ENCODE measurements around the gene TTC4.

Gene TTC4

DNA sequence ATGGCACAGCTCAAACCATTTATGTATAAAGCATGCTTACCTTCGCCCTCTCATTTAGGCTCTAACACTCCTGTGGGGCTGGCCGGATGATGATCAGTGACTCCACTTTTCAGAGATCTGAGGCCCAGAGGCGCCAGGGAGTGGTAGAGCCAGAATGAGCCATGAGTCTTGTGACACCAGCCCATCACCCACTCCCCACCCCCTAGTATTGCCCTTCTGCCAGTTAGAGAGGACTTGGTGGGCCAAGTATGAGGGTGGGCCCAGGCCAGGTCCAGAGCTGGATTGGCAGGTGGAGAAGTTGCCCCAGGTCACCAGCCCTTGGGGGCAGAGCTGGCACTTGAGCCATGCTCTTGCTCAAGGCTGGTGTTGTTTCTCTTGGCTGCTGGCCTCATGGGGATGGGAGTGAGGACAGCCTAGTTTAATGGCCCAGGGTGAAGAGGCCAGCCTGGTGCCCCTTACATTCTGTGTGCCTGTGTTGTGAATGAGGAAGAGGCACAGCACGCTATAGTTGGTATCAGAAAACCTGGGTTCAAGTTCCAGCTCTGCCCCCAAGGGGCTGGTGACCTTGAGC lies 30.2 kb upstream of the TTC4 start:
- H3K27me3 ChIP-seq = no peaks in the 10 kb centered on the region
- H3K9me3 ChIP-seq = no peaks in the 10 kb centered on the region
- no peak overlapping the region for H3K4me3 ChIP-seq (ENCODE audit: low read depth in 1 of 2, low read length in 1 of 2)
- TF ChIP-seq, protein P1, sequence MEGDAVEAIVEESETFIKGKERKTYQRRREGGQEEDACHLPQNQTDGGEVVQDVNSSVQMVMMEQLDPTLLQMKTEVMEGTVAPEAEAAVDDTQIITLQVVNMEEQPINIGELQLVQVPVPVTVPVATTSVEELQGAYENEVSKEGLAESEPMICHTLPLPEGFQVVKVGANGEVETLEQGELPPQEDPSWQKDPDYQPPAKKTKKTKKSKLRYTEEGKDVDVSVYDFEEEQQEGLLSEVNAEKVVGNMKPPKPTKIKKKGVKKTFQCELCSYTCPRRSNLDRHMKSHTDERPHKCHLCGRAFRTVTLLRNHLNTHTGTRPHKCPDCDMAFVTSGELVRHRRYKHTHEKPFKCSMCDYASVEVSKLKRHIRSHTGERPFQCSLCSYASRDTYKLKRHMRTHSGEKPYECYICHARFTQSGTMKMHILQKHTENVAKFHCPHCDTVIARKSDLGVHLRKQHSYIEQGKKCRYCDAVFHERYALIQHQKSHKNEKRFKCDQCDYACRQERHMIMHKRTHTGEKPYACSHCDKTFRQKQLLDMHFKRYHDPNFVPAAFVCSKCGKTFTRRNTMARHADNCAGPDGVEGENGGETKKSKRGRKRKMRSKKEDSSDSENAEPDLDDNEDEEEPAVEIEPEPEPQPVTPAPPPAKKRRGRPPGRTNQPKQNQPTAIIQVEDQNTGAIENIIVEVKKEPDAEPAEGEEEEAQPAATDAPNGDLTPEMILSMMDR (IDR thresholded peaks at IDR 0.05) = no peak
- H3K27ac ChIP-seq = no peak overlapping the region
- H3K4me1 ChIP-seq (ENCODE audit: control insufficient read depth in 1 of 2, insufficient read depth in 1 of 2, low read depth in 1 of 2, low read length in 1 of 2) = no peaks in the 10 kb centered on the region
- H3K36me3 ChIP-seq = no peaks in the 10 kb centered on the region

DNA sequence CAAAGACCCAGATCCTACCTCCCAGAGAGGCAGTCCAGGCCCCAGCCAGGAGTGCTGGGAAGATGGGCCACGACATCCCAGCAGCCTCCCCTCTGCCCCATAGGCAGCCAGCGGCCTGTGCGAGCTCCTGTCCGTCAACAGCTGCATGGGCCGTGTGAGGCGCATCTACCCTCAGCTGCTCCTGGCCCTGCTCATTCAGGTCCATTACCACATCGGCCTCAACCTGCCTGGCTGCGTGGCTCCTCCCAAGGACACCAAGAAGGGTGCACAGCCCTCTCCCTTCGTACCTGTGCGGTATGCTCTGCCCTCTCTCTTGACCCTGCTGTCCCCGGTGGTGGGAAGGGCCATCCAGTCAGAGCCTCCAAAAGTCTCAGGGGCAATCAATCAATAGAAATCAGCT lies 29.5 kb upstream of the TTC4 start:
- TF ChIP-seq, protein P1 (IDR thresholded peaks at IDR 0.05) = no peak
- Histone ChIP-seq H3K36me3 (no peaks in the 10 kb centered on the region), H3K4me3 (ENCODE audit: low read depth in 1 of 2, low read length in 1 of 2) (no peak overlapping the region), H3K4me1 (ENCODE audit: control insufficient read depth in 1 of 2, insufficient read depth in 1 of 2, low read depth in 1 of 2, low read length in 1 of 2) (no peaks in the 10 kb centered on the region), H3K9me3 (no peaks in the 10 kb centered on the region), H3K27me3 (no peaks in the 10 kb centered on the region), H3K27ac (no peak overlapping the region)

DNA sequence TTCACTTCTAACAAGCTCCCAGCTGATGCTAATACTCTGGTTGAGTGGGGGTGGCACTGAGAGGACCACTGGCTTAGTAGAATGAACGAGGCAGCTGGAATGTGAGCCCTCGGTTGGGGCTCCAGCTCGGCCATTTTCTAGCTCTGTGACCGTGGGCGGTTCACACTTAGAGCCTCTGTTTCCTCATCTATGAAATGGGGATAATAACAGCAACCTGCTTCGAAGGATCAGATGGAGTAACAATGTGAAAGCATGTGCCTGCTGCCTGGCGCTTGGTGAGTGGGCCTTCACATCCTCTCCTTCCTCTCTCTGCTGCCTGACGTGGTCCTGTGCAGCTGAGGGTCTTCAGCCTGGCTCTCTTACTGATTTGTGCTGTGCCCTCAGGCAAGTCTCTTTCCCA lies 20.9 kb upstream of the TTC4 start:
- TF ChIP-seq, protein P1 (IDR thresholded peaks at IDR 0.05) = no peak
- no peaks in the 10 kb centered on the region for H3K4me1 ChIP-seq (ENCODE audit: control insufficient read depth in 1 of 2, insufficient read depth in 1 of 2, low read depth in 1 of 2, low read length in 1 of 2)
- no peaks in the 10 kb centered on the region for H3K27me3 ChIP-seq
- no peaks in the 10 kb centered on the region for H3K36me3 ChIP-seq
- no peak overlapping the region for H3K27ac ChIP-seq
- no peaks in the 10 kb centered on the region for H3K9me3 ChIP-seq
- H3K4me3 ChIP-seq (ENCODE audit: low read depth in 1 of 2, low read length in 1 of 2) = no peak overlapping the region

DNA sequence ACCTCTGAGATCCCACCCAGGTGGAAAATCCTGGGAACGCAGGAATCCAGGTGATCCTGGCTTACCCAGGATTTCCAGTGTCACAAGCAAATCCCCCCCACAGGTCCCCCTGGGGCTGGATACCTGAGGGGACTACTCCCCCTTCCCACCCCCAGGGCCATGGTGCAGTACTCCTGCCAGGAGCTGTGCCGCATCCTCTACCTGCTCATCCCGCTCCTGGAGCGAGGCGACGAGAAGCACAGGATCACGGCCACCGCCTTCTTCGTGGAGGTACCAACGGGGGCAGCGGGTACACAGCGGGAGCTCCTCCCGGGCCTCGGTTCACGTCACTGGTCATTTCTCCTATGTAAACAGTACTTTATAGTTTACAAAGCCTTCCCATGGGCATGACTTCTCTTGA lies 20.4 kb upstream of the TTC4 start:
- TF ChIP-seq, protein P1 (IDR thresholded peaks at IDR 0.05) = no peak
- Histone ChIP-seq H3K4me1 (ENCODE audit: control insufficient read depth in 1 of 2, insufficient read depth in 1 of 2, low read depth in 1 of 2, low read length in 1 of 2) (no peaks in the 10 kb centered on the region), H3K27me3 (no peaks in the 10 kb centered on the region), H3K36me3 (no peaks in the 10 kb centered on the region), H3K4me3 (ENCODE audit: low read depth in 1 of 2, low read length in 1 of 2) (no peak overlapping the region), H3K27ac (no peak overlapping the region), H3K9me3 (no peaks in the 10 kb centered on the region)

DNA sequence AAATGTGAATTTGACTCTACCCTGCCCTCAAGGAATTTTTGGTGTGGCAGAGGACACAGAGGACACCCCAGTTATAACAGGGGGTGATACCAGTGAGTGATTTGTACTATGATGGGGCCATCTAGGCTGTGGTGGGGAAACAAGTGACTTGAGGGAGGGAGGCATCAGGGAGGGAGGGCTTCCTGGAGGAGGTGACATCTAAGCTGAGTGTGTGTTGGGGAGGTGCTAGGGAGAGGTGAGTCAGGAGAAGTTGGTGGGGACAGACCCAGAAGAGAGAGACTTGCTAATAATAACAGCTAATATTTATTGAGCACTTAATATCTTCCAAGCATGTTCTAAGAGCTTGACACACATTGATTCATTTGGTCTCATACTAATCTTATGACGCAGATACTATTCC lies 19.9 kb upstream of the TTC4 start:
- H3K27ac ChIP-seq = no peak overlapping the region
- H3K9me3 ChIP-seq = no peaks in the 10 kb centered on the region
- no peaks in the 10 kb centered on the region for H3K36me3 ChIP-seq
- H3K27me3 ChIP-seq = no peaks in the 10 kb centered on the region
- TF ChIP-seq, protein P1 (IDR thresholded peaks at IDR 0.05) = no peak
- H3K4me3 ChIP-seq (ENCODE audit: low read depth in 1 of 2, low read length in 1 of 2) = no peak overlapping the region
- no peaks in the 10 kb centered on the region for H3K4me1 ChIP-seq (ENCODE audit: control insufficient read depth in 1 of 2, insufficient read depth in 1 of 2, low read depth in 1 of 2, low read length in 1 of 2)

DNA sequence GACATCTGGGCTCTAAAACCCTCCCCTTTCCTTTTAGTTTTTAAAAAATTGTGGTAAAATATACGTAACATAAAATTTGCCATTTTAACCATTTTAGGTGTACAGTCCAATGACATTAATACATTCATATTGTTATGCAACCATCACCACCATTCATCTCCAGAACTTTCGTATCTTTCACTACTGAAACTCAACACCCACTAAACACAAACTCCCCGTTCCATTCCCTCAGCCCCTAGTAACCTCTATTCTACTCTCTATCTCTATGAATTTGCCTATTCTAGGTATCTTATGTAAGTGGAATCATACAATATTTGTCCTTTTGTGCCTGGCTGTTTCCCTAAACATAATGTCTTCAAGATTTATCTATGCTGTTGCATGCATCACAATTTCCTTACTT lies 19.4 kb upstream of the TTC4 start:
- Histone ChIP-seq H3K27me3 (no peaks in the 10 kb centered on the region), H3K4me1 (ENCODE audit: control insufficient read depth in 1 of 2, insufficient read depth in 1 of 2, low read depth in 1 of 2, low read length in 1 of 2) (no peaks in the 10 kb centered on the region), H3K27ac (no peak overlapping the region), H3K36me3 (no peaks in the 10 kb centered on the region), H3K9me3 (no peaks in the 10 kb centered on the region), H3K4me3 (ENCODE audit: low read depth in 1 of 2, low read length in 1 of 2) (no peak overlapping the region)
- TF ChIP-seq, protein P1 (IDR thresholded peaks at IDR 0.05) = no peak
